OCI-LY1 (cell line): Measurements from ENCODE around the gene LRRC8D.

ENCODE experiments used
- H2AFZ ChIP-seq: fragments of 200-600 bp; sonication (generic), shearing (Covaris generic); 2 replicates; pipeline ENCODE4 v1.6.0; 2014; ENCODE audit warnings: antibody characterized with exemption, mild to moderate bottlenecking, low read length
- H3F3A ChIP-seq: fragments of 200-600 bp; sonication (generic), shearing (Covaris generic); 2 replicates; pipeline ENCODE4 v1.6.0; 2014; ENCODE audit warnings: mild to moderate bottlenecking, antibody characterized with exemption, low read length, moderate library complexity; ENCODE audit not compliant: insufficient read depth
- H3K27ac ChIP-seq: fragments of 200-600 bp; sonication (generic); 2 replicates; pipeline ENCODE4 v1.5.1; 2014; ENCODE audit warnings: low read length, mixed run types, mild to moderate bottlenecking, low read depth; ENCODE audit not compliant: poor library complexity, severe bottlenecking
- H3K27me3 ChIP-seq: fragments of 200-600 bp; sonication (generic); 2 replicates; pipeline ENCODE4 v1.6.0; 2014; ENCODE audit warnings: antibody characterized with exemption, mild to moderate bottlenecking, low read length, moderate library complexity; ENCODE audit not compliant: insufficient read depth
- H3K36me3 ChIP-seq: fragments of 200-600 bp; sonication (generic); 2 replicates; pipeline ENCODE4 v1.6.1; 2014; ENCODE audit warnings: mild to moderate bottlenecking, antibody characterized with exemption, low read length, moderate library complexity, mixed read lengths; ENCODE audit not compliant: insufficient read depth
- H3K4me1 ChIP-seq: fragments of 200-600 bp; sonication (generic); 2 replicates; pipeline ENCODE4 v1.5.1; 2014; ENCODE audit warnings: mild to moderate bottlenecking, low read length, moderate library complexity; ENCODE audit not compliant: insufficient read depth, severe bottlenecking
- H3K4me2 ChIP-seq: fragments of 200-600 bp; sonication (generic), shearing (Covaris generic); 2 replicates; pipeline ENCODE4 v1.6.1; 2014; ENCODE audit warnings: low read length
- H3K4me3 ChIP-seq: fragments of 200-600 bp; sonication (generic); 2 replicates; pipeline ENCODE4 v1.5.1; 2014; ENCODE audit warnings: low read length, low read depth, mild to moderate bottlenecking, mixed read lengths; ENCODE audit not compliant: poor library complexity, severe bottlenecking
- H3K79me2 ChIP-seq: fragments of 200-600 bp; shearing (Covaris generic); 2 replicates; pipeline ENCODE4 v1.6.1; 2016; ENCODE audit warnings: mixed run types, low read length, mixed read lengths; ENCODE audit not compliant: insufficient read depth
- H3K9ac ChIP-seq: fragments of 200-600 bp; sonication (generic), shearing (Covaris generic); 2 replicates; pipeline ENCODE4 v1.6.1; 2014; ENCODE audit warnings: mild to moderate bottlenecking, low read length, mixed read lengths
- H3K9me2 ChIP-seq: fragments of 200-600 bp; sonication (generic), shearing (Covaris generic); 2 replicates; pipeline ENCODE4 v1.6.1; 2014; ENCODE audit warnings: low read depth, mild to moderate bottlenecking, low read length, mixed read lengths
- H3K9me3 ChIP-seq: fragments of 200-600 bp; shearing (Covaris generic); 2 replicates; pipeline ENCODE4 v1.6.1; 2014; ENCODE audit warnings: low read length, mixed read lengths
- H4K20me1 ChIP-seq: fragments of 200-600 bp; sonication (generic), shearing (Covaris generic); 2 replicates; pipeline ENCODE4 v1.6.0; 2016; ENCODE audit warnings: mild to moderate bottlenecking, low read length; ENCODE audit not compliant: insufficient read depth
- EZH2 ChIP-seq: fragments of 200-600 bp; sonication (generic), shearing (Covaris generic); IDR thresholded peaks from 2 replicates; pipeline ENCODE4 v1.8.0; 2017; ENCODE audit warnings: borderline replicate concordance, mixed run types, mild to moderate bottlenecking, antibody characterized with exemption, low read length, moderate library complexity, mixed read lengths
- TF ChIP-seq, protein P1 (sequence below): fragments of 200-600 bp; sonication (generic), shearing (Covaris generic); IDR thresholded peaks from 2 replicates; pipeline ENCODE4 v1.5.1; 2017; ENCODE audit warnings: mild to moderate bottlenecking, antibody characterized with exemption, low read length, moderate library complexity, mixed read lengths

LRRC8D gene

DNA sequence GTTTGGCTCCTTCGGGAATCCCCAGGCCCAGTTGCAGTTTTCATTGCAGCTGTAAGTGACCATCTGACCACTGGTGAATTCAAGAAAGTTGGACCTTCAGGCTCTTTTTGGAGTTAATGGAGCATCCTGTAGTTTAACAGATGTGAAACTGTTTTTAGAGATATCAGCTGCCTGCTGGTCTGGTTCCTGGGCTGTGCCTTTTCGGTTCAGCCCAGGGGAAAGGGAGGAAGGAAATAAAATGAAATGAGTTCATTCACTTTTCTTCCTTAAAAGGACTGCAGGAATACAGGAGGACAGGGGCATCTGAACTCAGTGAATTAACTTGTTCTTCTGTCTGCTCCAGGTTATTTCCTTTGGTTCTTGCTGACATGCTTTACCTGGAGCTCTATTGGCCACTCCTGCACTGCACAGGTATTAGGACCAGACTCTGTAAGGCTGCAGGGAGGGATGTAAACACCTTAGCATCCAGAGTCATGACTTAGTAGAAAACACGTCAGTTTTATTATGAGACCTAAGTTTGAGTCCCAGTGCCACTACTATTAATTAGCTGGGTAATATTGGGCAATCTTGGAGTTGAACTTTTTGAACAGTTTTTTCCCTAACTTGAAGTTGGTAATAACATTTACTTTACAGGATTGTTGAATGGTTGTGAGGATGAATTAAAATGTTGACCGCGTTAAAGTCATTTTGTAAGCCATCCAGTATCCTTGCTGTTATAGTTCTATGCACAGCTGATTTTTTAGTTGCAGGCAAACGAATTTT is 83.6 kb downstream of the LRRC8D start:
- H3K4me1 ChIP-seq: peaks cover 29% of the 10 kb centered on the region
- no peak overlapping the region for H2AFZ ChIP-seq
- no peak overlapping the region for H3K9ac ChIP-seq
- H4K20me1 ChIP-seq: no peaks in the 10 kb centered on the region
- no peak overlapping the region for H3K4me3 ChIP-seq
- no peak overlapping the region for H3K27ac ChIP-seq
- H3K79me2 ChIP-seq: peaks cover 5% of the 10 kb centered on the region
- H3K27me3 ChIP-seq: no peaks in the 10 kb centered on the region
- H3K9me2 ChIP-seq: no peaks in the 10 kb centered on the region
- H3K4me2 ChIP-seq: no peak overlapping the region
- TF ChIP-seq EZH2: no peak
- TF ChIP-seq, protein P1, sequence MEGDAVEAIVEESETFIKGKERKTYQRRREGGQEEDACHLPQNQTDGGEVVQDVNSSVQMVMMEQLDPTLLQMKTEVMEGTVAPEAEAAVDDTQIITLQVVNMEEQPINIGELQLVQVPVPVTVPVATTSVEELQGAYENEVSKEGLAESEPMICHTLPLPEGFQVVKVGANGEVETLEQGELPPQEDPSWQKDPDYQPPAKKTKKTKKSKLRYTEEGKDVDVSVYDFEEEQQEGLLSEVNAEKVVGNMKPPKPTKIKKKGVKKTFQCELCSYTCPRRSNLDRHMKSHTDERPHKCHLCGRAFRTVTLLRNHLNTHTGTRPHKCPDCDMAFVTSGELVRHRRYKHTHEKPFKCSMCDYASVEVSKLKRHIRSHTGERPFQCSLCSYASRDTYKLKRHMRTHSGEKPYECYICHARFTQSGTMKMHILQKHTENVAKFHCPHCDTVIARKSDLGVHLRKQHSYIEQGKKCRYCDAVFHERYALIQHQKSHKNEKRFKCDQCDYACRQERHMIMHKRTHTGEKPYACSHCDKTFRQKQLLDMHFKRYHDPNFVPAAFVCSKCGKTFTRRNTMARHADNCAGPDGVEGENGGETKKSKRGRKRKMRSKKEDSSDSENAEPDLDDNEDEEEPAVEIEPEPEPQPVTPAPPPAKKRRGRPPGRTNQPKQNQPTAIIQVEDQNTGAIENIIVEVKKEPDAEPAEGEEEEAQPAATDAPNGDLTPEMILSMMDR: no peak
- H3K36me3 ChIP-seq: peaks cover 27% of the 10 kb centered on the region; the same call in 1 of the 2 replicates
- no peaks in the 10 kb centered on the region for H3K9me3 ChIP-seq
- no peaks in the 10 kb centered on the region for H3F3A ChIP-seq

- peaks cover 19% of the 10 kb centered on the region; the same call in 1 of the 2 replicates for H3K36me3 ChIP-seq
- H3K9me2 ChIP-seq: no peaks in the 10 kb centered on the region
- TF ChIP-seq EZH2: no peak
- TF ChIP-seq, protein P1: no peak
- no peaks in the 10 kb centered on the region for H3F3A ChIP-seq
- no peak overlapping the region for H3K4me2 ChIP-seq
- H3K27me3 ChIP-seq: no peaks in the 10 kb centered on the region
- no peak overlapping the region for H3K9ac ChIP-seq
- H3K4me1 ChIP-seq: peaks cover 23% of the 10 kb centered on the region
- H3K79me2 ChIP-seq: peaks cover 5% of the 10 kb centered on the region
- no peaks in the 10 kb centered on the region for H3K9me3 ChIP-seq
- H2AFZ ChIP-seq: no peak overlapping the region
- no peaks in the 10 kb centered on the region for H4K20me1 ChIP-seq
- no peak overlapping the region for H3K4me3 ChIP-seq
- no peak overlapping the region for H3K27ac ChIP-seq
Observed at GRCh38 chr1:89905395-89906058, 84.7 kb downstream of the LRRC8D start.

- H3K27ac ChIP-seq: peak overlapping the region; percentile 47
- TF ChIP-seq, protein P1: no peak
- no peak for TF ChIP-seq EZH2
- H3K4me2 ChIP-seq: no peak overlapping the region
- no peaks in the 10 kb centered on the region for H3K27me3 ChIP-seq
- no peaks in the 10 kb centered on the region for H3F3A ChIP-seq
- H3K9ac ChIP-seq: no peak overlapping the region
- no peaks in the 10 kb centered on the region for H4K20me1 ChIP-seq
- H3K4me3 ChIP-seq: no peak overlapping the region
- H3K36me3 ChIP-seq: peaks cover 19% of the 10 kb centered on the region; the same call in 1 of the 2 replicates
- H3K9me3 ChIP-seq: no peaks in the 10 kb centered on the region
- H2AFZ ChIP-seq: no peak overlapping the region
- no peaks in the 10 kb centered on the region for H3K9me2 ChIP-seq
- H3K4me1 ChIP-seq: peaks cover 19% of the 10 kb centered on the region
- H3K79me2 ChIP-seq: peaks cover 5% of the 10 kb centered on the region
Observed at GRCh38 chr1:89906088-89906487, 85.3 kb downstream of the LRRC8D start.
